Hepatic stellate cell (primary cell): Measurements from ENCODE around the gene BTRC.

Experiments
- DNase-seq: peaks from one replicate; pipeline ENCODE4 v3.0.0; 2011; ENCODE audit warnings: low spot score

Gene BTRC

DNA sequence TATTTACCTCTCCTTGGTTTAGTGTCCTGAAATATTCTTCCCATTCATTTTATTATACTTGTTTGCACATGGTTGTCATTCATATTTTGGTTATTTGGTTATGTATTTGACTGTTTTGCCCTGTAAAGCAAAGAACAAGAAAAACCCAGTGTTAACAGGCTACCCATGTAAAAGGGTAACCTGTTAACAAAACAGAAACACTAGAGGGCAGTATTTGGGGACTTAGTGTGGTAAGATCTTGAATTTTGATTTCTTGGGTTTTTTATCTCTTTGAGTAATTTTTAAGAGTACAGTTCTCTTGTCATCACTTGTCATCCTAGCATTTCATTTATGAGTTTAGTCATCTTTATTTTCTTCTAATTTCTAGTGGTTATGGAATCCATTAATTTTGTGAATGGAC is 182.8 kb downstream of the BTRC start:
- DNase-seq = no peak

DNA sequence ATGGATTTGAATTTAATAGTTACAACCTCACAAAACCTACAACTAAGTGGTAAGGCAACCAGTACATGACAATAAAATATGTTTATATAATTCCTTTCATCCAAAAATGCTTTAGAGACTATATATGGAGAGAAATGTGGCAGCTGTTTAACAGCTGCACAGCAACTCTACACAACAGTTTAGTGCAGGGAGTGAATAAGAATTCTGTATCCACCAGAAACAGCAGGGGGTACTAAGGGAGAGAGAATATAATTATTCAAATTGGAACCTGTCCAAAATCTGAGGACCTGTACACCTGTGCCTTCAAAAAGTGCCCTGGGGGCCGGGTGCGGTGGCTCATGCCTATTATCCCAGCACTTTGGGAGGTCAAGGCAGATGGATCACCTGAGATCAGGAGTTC is 184.5 kb downstream of the BTRC start:
- DNase-seq = no peak

DNA sequence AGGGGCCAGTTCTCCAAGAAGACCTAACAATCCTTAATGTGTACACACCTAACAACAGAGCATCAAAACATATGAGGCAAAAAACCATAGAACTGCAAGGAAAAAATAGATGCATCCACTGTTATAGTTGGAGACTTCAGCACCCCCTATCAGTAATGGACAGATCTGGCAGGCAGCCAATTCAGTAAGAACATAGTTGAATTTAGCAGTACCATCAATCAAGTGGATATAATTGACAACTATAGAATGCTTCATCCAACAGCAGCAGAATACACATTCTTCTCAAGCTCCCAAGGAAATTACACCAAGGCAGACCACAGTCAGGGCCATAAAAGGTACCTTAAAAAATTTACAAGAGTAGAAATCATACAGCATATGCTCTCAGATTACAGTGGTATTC is 191.9 kb downstream of the BTRC start:
- no peak for DNase-seq

DNA sequence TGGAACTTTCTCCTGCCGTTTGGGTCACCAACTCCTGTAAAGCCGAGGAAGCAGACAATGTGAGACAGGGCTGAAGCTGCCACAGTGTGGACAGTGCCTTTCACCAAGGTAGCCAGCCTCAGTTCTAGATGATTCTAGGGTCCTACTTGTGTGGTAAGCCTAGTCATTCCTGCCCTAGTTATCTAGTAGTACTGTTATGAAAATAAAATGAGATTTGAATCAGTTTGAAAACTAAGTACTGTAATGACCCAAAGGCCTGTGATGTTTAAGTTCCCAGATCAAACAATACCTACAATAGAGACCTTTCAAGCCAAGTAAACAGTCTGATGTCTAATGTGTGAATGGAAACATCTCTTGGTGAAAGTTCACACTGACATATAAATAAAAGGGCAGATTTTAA is 197.0 kb downstream of the BTRC start:
- no peak for DNase-seq

DNA sequence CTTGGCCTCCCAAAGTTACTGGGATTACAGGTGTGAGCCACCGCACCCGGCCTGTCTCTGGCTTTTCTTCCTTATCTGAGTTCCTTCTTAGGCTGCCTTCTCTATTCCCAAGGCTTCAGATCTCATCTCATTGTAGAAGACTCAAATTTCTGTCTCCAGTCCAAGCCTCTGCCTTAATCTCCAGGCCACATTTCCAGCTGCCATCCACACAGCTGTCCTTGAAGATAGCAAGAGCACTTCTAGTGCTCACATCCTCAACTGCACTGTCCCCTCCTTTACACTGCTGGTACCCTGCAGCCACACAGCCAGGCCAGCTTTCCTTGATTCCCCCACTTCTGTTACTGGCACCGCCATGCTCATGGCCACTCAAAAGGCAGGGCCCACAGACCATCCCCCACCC is 198.5 kb downstream of the BTRC start:
- DNase-seq = no peak

DNA sequence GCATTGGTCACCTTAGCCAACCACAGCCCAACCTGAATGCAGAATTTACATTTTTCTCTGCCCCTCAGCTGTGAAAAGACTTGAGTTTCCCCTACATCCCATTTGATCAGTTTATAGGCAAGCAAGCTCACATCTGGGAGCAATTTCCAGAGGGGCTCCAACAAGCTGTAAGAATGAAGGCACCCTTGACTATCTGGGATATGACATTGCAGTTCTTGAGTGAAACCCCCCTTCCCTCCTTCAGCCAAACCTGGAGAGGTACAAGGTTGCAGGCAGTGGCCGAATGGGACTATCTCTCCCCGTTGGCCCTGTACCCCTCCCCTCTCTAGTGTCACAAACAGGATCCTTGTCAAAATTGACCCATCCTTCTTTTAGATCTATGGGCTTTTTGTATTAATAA is 203.6 kb downstream of the BTRC start:
- no peak for DNase-seq

DNA sequence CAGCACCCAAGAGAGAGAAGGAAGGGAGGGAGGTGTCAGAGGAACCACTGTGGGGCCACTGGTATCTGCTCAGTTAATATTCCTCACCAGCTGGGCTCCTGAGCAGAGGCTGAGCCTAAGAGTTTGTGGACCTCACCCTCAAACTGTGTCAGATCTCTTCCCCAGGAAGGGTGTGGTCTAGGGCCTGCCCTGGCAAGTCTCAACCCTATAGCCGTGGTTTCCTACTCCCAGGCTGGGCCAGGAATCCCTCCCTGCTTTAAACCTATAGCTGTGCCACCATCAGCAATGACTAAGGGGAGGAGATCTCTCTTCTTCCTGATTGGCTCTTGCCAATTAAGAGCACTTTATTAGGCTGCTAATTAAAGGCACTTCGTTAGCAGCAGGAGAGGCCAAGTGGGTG is 204.2 kb downstream of the BTRC start:
- no peak for DNase-seq

DNA sequence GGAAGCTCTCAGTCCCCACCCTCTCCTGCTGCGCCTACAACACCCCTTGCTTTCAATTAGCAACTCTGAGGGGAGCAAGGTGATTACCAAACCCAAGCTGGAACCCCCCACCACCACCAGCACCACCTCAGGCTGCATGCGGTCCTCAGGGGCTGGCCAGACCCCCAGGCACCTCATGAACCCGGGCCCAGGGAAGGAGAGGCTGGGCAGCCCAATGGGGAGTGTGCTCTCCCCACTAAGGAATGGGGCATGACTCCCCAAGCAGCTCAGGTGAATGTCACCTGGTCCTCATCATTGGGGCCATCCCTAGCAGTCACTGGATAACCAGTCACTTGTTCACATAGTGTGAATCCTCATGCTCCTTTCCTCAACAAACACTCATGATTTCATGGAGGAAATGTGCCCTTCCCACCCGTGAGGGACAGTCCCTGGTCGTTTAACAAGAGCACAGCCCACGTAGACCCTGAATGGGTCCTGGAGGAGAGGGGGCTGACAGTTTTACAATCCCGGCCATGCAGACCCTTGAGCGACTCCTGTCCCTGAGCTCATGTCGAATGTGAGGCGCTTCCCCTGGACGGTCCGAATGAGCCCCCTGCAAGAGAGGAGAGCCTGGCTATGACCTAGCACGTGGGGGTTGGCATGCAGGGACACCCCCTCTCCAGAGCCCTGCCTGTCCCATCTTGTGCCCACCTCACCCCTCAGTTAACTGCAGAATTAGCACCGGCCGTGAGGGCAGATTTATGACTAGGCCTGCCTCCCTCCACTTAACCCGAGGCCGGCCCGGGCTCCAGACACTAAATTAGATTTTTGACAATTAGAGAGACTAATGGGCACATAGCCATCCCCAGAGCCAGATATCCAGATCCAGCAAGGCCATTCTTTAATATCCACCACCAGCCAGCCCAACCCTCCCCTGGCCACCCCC is 205.0 kb downstream of the BTRC start:
- no peak for DNase-seq

DNA sequence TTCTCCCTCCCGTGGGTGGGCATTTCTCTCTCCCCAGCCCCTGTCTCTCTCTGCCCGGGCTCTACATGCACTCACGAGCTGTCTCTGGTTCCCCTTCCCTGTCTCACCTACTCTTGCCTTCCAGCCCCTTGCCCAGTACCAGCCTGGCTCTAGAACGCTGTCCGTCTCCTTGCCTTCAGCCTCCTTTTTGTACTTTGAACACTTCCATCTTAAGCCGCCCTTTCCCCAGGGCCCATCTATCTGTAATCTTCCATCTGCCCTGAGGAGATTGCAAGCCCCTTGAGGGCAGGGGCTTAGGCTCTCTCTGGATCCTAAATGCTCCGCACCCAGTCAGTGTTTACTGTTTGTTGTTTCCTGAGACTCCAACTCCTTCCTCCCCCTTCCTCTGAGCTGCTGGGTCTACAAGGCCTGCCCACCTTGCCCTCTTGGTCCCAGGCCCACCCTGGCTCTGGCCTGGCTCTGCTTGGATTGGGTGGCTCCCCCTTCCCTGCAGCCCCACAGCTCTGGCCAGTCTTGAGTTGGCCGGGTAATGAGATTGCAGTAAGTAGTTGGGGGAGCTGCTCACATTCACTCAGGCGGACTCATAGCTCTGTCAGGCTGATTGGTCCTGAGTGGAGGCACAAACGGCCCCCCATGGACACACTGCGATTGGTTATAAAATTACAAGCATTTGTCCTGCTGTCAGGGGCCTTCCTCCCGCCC is 205.8 kb downstream of the BTRC start:
- no peak for DNase-seq

DNA sequence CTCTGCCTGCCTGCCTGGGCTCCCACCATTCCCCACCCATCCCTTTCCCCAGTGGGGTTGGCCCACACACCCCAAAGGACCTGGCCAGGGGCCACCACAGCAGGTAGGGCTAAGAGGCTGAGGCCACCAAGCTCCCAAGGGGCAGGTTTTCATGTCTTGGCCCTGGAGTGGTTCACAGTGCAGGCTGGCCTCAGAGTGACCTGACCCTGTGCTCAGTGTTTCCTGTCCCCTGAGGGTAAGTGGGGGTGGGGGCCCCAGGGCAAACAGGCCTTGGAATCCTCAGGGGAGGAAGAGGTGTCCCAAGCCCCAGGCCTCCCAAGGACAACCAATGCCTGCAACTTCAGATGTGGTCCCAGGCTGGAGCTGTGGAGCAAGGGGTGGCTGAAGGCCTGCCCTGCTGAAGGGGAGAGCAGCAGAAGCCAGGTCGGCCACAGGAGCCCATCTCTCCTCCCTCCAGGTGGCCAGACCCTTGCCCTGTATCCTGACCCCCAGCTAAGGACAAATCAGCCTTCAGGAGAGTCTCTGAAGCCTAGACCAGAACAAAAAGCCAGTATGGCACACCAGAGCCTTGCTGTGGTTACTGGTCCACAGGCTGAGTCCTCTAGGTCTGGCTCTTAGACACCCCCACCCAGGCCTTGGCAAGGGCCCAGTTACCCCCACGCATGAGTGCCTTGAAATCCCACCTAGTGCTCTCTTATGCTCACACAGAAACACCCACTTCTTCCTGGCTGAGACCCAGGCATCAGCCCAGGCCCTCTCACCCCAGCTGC is 206.5 kb downstream of the BTRC start:
- DNase-seq = no peak

DNA sequence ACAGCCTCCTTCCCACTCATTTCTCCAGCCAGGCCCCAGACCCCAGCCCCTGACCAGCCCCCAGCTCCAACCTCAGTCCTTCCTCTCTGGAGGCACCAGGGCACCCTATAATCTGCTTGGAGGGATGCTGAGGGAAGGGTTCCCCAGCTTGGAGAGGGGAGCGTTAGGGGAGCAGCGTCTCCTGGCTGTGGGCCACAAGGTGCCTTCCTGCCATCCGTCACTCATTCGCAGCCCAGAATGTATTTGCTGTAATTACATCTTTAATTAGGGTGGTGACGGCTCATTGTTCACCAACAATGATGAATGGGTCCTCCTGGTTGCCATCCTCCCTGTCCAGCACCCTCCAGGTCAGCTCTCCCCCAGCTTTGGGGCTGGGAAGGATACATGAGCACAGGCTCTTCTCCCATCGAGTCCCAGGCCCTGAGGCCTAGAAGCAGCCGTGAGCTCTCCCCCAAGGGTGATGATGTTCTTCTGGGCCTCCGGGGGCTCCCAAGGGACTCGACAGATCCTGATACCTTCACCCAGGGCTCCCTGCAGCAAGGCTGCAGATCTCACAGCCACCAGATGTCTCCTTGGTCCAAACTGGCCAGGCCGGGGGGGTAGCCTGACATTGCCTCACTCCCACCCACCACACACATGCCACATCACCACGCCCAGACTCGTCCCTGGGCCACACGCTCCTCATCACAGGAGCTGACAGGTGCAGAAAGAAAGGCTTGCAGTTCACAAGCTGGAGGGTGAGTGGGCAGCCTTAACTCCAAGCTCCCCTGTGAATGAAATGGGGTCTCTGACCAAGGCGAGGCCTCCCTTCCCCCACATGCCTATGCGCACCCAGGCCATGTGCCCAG is 207.3 kb downstream of the BTRC start:
- no peak for DNase-seq

DNA sequence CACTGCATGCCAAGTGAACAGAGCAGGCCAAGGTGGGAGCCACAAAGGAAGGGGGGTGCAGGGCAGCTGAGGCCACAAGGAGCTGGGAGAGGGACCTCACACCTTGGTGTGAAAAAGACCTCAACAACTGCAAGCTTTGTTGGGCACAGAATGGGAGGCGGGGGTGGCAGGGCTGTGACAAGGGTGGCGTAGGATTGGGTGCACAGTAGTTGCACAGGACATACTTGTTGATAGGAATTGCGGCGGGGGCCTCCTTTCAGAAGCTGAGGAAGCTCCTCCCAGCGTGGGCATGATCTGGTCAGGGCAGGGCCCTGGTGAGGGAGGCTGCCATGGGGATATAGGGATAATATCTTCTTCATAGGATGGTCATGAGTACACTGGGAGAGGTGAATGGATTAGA is 208.3 kb downstream of the BTRC start:
- DNase-seq = no peak

DNA sequence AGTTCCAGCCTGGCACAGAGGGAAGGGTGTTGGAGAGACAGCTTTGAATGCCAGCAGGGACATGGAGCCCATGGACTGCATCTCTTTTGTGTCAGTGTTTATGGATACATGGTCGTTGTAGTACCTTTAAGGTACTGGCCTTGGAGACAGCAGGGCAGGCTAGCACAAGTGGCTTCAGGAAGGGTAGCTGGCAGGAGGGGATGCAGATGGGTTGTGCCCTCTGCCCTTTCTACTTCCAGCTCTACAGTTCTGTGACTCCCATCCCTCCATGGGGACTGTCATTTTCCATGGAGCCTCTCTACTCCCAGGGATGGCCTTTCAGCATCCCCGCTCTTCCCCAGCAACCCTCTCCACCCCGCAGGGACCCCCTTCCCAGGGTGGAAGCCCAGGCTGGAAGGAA is 209.0 kb downstream of the BTRC start:
- no peak for DNase-seq

DNA sequence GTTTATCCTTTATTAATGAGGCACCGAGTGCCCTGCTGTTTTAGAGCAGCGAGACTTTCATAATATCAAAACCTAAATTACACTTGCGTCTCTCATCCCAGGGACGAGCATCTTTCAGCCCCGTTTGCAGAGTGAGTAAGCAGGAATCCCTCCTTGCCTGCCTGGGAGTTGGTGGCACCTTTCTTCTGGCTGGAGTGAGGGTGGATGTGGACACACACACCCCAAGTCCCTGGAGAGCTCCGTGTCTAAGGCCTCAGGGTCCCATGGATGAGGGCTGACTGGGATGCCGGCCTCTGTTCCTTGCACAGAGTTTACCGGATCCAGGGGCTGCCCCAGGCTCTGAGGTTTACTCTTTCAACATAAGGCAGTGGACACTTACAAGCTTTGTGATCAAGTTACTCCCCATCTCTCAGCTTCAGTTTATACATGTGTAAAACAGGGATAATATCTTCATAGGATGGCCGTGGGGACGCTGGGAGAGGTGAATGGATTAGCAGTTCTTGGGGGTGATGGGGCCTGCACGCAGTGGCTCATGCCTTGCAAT is 209.6 kb downstream of the BTRC start:
- DNase-seq = no peak

DNA sequence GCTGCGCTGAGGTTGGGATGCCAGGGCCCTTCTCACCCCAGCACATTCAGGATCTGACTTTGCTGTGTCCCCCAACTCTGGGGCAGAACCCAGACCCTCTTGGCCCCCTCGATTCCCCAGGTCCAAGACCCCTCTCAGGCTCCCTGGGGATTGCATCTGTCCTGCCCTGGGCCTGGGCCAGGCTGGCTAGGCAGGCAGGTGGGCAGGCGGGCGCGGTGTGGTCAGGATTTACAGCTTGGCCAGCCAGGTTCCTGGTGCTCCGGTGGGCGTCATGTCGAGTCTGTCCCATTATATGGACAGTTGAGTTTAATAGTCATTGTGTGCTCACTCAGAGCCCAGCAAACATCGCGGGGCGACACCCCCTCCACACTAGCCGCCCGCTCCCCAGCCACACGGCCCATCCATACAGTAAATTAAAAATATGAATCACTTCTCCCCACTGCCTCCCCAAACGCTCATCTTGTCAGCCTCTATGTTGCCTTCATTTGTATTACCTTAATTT is 210.6 kb downstream of the BTRC start:
- no peak for DNase-seq

DNA sequence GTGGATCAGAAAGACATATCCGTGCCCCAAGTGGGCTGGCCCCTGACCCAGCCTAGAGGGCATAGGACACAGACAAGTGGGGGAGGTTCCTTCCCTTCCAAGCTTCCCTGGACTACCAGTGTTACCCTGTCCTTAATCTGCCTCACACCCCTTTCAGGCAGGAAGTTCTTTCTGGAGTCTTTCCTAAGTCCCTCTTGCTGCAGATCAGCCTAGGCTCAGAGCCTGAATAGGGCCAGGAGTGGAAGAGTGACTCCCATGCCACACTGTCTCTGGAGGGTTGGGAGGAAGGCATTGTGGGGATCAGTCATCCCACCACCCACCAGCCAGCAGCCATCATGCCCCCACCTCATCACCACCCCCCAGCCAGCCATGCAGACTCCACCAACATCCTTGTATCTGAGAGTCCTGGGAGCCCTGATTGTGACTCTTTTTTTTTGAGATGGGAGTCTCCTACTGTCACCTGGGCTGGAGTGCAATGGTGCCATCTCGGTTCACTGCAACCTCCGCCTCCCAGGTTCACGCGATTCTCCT is 211.5 kb downstream of the BTRC start:
- DNase-seq = no peak

DNA sequence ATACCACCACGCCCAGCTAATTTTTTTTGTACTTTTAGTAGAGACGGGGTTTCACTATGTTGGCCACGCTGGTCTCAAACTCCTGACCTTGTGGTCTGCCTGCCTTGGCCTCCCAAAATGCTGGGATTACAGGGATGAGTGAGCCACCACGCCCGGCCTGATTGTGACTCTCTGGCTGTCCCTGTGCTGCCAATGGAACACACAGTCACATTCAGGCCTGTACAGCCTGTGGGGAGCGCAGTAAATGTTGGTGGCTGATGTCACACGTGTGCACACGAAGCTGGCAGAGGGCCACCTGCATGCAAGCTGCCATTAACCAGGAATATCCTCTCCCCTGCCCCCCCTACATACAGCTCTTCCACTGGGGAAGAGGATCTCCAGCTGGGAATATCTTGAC is 212.0 kb downstream of the BTRC start:
- no peak for DNase-seq

DNA sequence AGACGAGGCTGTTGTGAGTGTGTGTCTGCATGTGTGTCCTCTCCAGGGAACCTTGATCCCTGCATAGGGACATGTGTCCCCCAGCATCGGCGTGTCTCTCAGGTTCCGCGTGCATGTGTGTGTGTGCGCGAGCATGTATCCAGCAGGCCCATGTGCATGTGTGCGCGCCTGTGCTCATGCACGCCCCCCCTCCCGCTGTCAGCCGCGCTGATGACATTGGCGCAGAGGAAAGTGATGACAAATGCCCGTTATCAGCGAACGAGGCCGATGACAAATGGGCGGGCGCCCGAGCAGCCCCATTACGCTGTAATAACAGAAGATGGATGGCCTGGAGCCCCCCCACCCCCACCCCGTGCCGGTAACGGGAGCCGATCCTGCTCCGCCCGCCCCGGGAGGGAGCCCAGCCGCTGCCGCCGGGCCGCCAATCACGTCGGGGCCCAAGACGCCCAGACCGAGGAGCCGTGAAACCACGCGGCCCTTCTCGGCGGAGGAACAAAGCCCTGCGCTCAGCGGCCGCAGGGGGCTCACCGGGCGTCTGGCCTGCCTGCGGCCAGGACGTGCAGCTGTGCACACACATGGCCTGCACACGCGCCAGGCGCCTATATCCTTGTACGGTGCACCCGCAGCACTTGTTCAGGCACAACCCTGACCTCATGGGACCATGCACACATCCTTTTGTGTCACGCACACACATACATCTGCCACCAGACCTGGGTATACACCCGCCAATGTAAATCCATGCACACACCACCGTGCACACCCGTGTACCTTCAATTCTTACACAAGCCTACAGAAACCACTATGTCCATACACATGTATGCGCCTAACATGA is 212.6 kb downstream of the BTRC start:
- peak; percentile 59 for DNase-seq

DNA sequence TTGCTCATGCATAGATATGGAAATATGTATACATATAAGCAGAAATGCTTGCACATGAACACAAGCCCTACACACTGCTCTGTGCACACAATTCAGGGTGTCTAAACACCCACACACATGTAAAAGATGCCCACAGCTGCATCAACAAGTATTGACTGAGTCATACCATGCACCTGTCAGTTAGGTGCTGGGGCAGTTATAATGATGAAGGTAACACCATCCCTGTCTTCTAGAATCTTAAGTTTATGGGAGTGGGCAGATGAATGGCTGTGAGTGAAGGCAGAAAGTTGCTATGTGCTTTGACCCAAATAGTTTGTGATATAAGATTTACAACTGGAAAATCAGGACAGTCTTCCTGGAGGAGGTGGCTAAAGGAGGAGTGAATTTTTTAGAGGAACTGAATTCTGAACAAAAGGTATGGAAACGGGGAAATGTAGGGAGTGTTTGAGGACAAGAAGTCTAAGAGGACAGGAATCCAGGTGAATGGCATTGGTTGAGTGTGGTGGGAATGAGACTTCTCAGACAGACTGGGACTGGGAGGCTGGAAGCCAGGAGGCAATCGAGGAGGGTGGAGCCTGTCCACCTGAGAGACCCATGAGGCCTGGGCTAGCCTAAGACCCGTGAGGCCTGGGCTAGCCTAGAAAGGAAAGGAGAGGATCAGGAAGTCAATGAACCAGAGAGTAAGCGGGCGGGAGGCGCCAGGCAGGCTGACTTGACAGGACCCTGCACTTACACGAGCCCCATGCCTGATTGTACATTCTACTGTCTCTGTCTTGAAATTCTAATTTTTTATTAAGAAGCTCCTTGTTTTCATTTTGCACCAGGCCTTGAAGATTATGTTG is 213.4 kb downstream of the BTRC start:
- no peak for DNase-seq
